Mucosa of descending colon (tissue), 3 donors: ENCODE data around the gene GSN. TPM values are rescaled to one million over a fixed set of nuclear protein-coding genes. Genes with fewer than 3 reads are reported as not detected.

Experiments
- ATAC-seq: fragments of 200-7000 bp; cut with Tn5 transposase; one replicate; pipeline ENCODE4 v1.9.1; 2020; ENCODE audit warnings: mild to moderate bottlenecking, moderate library complexity
- DNase-seq, 3 donors: peaks; one replicate each; pipeline ENCODE4 v3.0.0-alpha.2; 2020
- H3K36me3 ChIP-seq: fragments of 200-600 bp; one replicate; pipeline ENCODE4 v1.8.0; 2021; ENCODE audit warnings: low read depth, mild to moderate bottlenecking
- H3K4me1 ChIP-seq: fragments of 200-600 bp; one replicate; pipeline ENCODE4 v1.8.0; 2021; ENCODE audit warnings: low read depth, mild to moderate bottlenecking
- H3K4me3 ChIP-seq: fragments of 200-600 bp; one replicate; pipeline ENCODE4 v1.8.0; 2021; ENCODE audit warnings: mild to moderate bottlenecking
- H3K9me3 ChIP-seq: fragments of 200-600 bp; one replicate; pipeline ENCODE4 v1.8.0; 2021; ENCODE audit warnings: mild to moderate bottlenecking
- intact Hi-C, 2 donors: fragments of 100-400 bp; cut with DNase I in 1 of 2; cut with micrococcal nuclease in 1 of 2; formaldehyde crosslinking; loops; one replicate each; pipeline versions ENCODE4 v1.11.0 to v1.11.1; 2022; cut with DNase I, micrococcal nuclease
- total RNA-seq, 3 donors: library from RNA; stranded (reverse); fragmentation: NEBNext Ultra II Directional in 2 of 3; extraction: Animal tissue kit (Norgen Biotek cat#: 25700) in 2 of 3; gene quantifications; one replicate each; pipeline versions ENCODE4 v1.2.1 to v1.2.4, GENCODE V29; 2021 to 2023
- TF ChIP-seq, protein P1 (sequence below): fragments of 200-600 bp; IDR thresholded peaks from one replicate; pipeline ENCODE4 v1.8.0; 2022; ENCODE audit warnings: antibody characterized with exemption, mild to moderate bottlenecking
- donor health status: DM: no; HTN: no; CAD: no; lungs with moderate emphysema.
- donor health status: DM: no; HTN: no; CAD: no.
- donor health status: DM: no; HTN: yes; CAD: no.

GSN gene
- total RNA-seq, 3 donors from 2014 or later: 443 to 952 (median 937) TPM

DNA sequence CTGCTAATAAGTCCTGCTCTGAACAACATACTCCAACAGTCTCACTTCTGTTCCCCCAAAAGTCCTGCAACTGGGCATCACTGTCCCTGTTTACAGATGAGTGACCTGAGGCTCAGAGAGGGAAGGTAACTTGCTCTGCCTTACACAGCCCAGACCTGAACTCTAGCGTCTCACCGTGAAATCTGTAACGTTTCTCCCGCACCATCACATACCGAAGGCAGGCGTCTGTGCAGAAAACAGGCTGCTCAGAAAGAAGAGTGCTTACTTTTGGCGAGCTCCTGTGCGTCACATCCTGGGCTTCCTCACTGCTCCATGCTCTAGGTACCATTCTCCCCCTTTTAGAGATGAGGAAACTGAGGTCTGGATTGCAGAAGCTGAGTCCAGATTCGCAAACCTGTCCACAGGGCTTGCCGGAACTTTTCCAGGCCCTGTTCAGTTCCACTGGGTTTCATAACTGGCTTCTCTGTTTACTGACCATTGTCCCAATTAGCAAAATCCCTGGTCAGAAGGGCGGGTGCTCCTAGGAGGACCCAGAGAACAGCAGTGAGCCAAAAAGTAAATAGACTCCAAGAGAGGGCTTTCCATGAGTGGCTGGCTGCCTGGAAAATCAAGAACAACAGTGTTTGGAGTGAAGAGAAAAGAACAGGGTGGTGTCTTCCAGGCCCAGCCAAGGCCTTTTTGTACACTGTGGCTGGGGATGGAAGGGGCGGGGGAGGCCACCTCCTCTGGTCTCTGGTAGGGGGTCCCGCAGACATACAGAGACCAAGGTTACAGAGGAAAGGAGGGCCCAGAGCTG, 27.1 kb downstream of the GSN start:
- TF ChIP-seq, protein P1, sequence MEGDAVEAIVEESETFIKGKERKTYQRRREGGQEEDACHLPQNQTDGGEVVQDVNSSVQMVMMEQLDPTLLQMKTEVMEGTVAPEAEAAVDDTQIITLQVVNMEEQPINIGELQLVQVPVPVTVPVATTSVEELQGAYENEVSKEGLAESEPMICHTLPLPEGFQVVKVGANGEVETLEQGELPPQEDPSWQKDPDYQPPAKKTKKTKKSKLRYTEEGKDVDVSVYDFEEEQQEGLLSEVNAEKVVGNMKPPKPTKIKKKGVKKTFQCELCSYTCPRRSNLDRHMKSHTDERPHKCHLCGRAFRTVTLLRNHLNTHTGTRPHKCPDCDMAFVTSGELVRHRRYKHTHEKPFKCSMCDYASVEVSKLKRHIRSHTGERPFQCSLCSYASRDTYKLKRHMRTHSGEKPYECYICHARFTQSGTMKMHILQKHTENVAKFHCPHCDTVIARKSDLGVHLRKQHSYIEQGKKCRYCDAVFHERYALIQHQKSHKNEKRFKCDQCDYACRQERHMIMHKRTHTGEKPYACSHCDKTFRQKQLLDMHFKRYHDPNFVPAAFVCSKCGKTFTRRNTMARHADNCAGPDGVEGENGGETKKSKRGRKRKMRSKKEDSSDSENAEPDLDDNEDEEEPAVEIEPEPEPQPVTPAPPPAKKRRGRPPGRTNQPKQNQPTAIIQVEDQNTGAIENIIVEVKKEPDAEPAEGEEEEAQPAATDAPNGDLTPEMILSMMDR: no peak
- DNase-seq (no peak), ATAC-seq (no peak)
- H3K4me1 ChIP-seq: peaks cover 11% of the 10 kb centered on the region
- intact Hi-C loops: no loop called here
- no peaks in the 10 kb centered on the region for H3K36me3 ChIP-seq
- no peak overlapping the region for H3K4me3 ChIP-seq
- H3K9me3 ChIP-seq: no peaks in the 10 kb centered on the region

- no peak for ATAC-seq
- Histone ChIP-seq H3K36me3 (no peaks in the 10 kb centered on the region), H3K4me3 (no peak overlapping the region), H3K9me3 (no peaks in the 10 kb centered on the region), H3K4me1 (peaks cover 9% of the 10 kb centered on the region)
- DNase-seq: no peak
- TF ChIP-seq, protein P1: no peak
- intact Hi-C loops: no loop called here
Measured at GRCh38 chr9:121295662-121296191, 27.8 kb downstream of the GSN start.

DNA sequence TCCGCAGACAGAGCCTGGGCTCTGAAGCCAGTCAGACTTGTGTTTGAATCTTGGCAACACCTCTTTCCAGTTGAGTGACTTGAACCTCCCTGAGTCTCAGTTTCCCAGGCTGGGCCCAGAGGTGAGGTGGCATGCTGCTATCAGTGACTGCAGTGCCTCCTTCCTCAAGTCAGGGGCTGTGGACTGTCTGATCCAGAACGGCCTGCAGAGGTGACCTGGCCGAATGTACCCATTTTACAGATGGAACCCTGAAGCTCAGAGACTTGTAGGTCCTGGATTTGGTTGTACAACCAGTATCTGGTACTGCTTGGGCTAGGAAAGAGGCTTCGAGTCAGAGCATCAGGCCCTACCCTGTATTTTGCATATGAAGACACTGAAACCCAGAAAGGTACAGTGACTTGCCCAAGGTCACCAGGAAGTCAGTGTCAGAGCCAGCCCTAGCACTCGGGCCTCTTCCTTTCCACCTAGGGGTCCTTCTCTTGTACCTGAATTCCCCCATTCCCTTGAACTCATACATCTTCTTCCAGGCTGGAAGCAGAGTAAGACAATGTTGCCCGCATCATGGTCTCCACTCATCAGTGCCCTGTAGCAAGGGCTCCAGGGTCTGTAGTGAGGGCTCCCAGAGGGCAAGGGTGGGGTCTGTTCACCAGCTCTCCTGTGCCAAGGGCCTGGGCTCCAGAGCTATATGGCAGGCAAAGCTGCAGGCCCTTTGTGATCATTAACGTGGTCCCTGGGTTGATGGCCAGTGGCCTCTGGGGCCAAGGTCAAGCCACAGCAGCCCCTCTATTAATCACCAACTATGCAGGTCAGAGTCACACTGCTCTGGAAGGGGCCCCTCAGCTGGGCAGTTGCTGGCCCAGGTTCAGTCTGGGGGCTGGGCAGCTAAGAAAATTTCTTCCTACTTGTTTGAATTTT, 28.5 kb downstream of the GSN start:
- ATAC-seq: no peak
- Histone ChIP-seq H3K9me3 (no peaks in the 10 kb centered on the region), H3K36me3 (no peaks in the 10 kb centered on the region), H3K4me1 (peaks cover 9% of the 10 kb centered on the region), H3K4me3 (no peak overlapping the region)
- DNase-seq: no peak
- intact Hi-C loops: no loop called here
- TF ChIP-seq, protein P1: no peak

- intact Hi-C loops: no loop called here
- Histone ChIP-seq H3K4me3 (no peak overlapping the region), H3K36me3 (no peaks in the 10 kb centered on the region), H3K9me3 (no peaks in the 10 kb centered on the region), H3K4me1 (peaks cover 9% of the 10 kb centered on the region)
- ATAC-seq: no peak
- DNase-seq: no peak
- TF ChIP-seq, protein P1: no peak
Measured at GRCh38 chr9:121297389-121297788, 29.4 kb downstream of the GSN start.

DNA sequence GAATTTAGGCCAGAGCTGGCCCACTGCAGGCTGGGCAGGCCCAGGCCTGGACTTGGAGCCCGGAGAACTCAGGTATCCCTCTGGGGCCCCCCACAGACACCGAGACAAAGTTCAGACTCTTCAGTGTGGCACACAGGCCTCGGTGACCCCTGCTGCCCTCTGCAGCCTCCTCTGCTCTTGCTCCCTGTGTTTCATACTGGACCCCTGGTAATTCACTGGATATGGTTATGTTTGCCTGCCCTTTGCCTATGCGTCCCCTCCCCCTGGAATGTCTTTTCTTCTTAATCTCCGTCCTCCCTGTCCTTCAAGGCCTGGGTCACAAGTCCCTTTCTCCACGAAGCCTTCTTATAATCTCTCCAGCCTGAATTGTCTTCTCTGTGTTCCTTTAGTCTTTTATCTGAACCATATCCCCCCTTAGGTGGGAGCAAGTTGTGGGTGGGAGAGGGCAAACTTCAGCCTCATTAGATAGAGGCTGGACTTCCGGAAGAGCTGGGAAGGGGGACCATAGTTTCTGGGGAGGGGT, 30.1 kb downstream of the GSN start:
- Histone ChIP-seq H3K9me3 (no peaks in the 10 kb centered on the region), H3K36me3 (no peaks in the 10 kb centered on the region), H3K4me3 (no peak overlapping the region), H3K4me1 (peaks cover 12% of the 10 kb centered on the region)
- TF ChIP-seq, protein P1: no peak
- ATAC-seq (no peak), DNase-seq (no peak)
- intact Hi-C loops: no loop called here
